ENCODE data around the gene KLLN.

- TF ChIP-seq EZH2 (IDR thresholded peaks at IDR 0.05), result no peak
- TF ChIP-seq POLR2AphosphoS5 (IDR thresholded peaks at IDR 0.05; ENCODE audit: borderline replicate concordance, low read depth, low read length), result no peak
- no peak for TF ChIP-seq FOXP2 (optimal IDR thresholded peaks at IDR 0.05; ENCODE audit: control extremely low read depth, extremely low read length, insufficient read depth)
Observed at GRCh38 chr10:87860816-87861403, 2.4 kb downstream of the KLLN start.
